Suppressor macrophage (primary cell): ENCODE data around the gene AGXT.
"Not testable (repeated sequence)": the region's sequence is repeated elsewhere in the genome, so short reads cannot be mapped to it uniquely, and the experiment has no call there.

Experiments used
- DNase-seq, 4 experiments: peaks; one replicate each; pipeline ENCODE4 v3.0.0-alpha.2; 2020 to 2022

Gene AGXT

DNA sequence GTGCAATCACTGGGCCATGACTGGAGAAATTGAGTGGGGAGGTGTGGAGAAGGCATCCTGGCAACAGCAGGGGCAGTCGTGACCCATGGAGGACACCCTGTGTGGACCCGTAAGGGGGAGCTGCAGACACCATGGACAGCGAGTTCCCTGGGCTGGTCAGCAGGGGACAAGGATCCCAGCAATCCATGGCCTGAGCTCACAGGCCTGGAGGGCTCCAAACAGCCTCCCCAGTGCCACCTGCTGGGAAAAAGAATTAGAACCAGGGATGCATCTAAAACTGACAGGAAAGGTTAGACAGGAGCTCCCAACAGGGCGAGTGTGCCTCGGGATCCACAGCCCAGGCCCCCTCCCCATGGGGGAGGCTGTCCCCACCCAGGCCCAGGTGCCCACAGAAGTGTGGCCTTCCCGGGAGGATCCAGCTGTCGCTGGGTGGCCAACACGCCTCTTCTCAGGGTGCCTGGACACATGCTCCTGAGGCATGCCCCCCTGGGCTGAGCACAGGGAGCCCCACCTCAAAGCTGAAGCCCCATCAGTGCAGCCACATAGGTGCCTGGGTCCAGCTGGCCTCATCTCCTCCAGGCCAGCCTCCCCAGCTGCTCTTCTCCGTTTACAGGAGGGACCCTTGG, 28.1 kb upstream of the AGXT start:
- peak; percentile 59 to 74 (median 65) for DNase-seq

DNA sequence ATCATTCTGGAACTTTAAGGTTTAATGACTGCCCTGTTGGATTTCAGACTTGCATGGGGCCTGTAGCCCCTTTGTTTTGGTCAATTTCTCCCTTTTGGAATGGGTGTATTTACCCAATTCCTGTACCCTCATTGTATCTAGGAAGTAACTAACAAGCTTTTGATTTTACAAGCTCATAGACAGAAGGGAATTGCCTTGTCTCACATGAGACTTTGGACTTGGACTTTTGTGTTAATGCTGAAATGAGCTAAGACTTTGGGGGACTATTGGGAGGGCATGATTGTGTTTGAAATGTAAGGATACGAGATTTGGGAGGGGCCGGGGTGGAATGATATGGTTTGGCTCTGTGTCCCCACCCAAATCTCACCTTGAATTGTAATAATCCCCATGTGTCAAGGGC, 22.3 kb upstream of the AGXT start:
- DNase-seq: not testable (repeated sequence)

DNA sequence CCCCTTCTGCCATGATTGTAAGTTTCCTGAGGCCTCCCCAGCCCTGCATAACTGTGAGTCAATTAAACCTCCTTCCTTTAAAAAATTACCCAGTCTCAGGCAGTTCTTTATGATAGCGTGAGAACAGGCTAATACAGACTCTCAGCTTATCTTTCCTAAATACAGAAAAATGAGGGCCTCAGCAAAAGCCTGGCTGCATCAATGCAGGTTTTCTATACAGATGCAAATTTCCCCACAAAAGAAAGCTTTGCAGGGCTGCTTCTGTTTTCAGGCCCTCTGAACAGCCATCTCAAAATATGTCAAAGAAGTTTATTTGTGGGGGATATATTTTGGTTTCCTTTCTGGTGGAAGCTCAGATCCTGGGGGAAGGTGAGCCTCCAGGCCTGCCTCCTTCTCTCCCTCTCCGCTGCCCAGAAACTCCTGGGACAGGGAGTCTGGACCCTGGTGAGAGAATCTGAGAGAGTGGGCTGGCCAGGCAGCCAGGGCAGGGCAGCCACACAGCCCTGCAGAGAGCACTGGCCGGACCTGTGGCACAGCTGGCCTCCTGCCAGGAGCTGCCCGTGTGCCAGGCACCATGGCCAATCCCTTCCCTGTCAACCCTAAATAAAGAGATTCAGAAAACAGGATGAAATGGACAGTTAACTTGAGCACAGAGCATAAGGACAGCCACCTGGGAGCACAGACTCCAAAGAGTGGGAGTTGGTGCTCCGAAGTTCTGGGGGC, 21.6 kb upstream of the AGXT start:
- DNase-seq: no peak

DNA sequence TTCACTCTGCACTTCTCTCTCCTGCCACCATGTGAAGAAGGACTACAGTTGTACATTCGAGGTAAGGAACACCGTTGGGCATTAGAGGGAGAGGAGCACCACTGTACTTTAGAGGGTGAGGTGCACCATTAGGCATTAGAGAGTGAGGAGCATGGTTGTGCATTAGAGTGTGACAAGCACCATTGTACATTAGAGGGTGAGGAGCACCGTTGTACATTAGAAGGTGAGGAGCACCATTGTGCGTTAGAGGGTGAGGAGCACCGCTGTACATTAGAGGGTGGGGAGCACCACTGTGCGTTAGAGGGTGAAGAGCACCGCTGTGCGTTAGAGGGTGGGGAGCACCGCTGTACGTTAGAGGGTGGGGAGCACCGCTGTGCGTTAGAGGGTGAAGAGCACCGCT, 20.8 kb upstream of the AGXT start:
- no peak for DNase-seq

DNA sequence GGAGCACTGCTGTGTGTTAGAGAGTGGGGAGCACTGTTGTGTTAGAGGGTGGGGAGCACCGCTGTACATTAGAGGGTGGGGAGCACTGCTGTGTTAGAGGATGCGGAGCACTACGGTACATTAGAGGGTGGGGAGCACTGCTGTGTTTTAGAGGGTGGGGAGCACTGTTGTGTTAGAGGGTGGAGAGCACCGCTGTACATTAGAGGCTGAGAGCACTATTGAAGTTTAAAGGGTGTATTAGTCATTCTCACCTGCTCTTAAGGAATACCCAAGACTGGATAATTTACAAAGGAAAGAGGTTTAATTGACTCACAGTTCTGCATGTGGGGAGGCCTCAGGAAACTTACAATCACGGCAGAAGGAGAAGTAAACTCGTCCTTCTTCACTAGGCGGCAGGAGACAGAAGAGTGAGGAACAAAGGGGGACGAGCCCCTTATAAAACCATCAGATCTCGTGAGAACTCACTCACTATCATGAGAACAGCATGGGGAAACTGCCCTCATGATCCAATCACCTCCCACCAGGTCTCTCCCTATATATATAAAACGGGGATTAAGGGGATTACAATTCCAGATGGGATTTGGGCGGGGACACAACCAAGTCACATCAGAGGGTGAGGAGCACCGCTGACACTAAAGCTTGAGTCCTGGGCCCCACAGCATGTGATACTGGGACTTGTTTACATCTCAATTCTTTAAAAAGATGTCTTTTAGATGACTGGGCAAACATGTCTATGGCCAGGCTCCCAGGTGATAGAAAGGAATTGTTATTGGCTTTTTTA, 19.5 kb upstream of the AGXT start:
- no peak for DNase-seq

DNA sequence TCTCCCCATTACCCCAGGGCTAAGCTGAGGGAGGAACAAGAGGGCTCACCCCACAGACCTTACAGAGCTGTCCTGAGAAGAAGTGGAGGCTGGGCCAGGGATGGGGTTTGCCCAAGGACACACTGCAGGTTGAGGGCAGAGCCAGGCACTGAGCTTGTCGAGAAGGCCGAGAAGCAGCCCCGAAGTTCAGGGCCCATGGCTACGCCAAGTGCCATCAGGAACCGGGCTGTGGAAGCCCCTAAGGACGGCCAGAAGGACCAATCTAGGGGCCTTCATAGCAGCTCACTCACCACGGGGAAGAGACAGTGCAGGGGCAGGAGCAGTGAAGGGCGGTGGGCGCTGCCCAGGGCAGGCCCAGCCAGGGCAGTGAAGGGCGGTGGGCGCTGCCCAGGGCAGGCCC, 18.6 kb upstream of the AGXT start:
- DNase-seq: peak in 1 of 4 experiments; percentile 14

DNA sequence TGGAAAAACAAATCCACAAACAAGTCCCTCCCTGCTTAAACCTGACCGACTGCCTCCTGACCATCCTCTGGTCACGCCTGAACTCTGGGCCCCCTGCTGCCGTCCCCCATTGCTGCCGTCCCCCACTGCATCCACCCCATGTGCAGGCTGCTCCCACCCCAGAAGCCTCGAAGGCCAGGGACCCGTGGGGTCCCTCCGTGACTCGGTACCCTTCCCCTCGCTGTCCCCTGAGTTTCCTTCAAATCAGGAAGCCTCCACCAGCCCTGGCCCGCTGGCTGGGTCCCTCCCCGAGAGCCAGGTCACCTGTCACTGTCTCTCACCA, 17.9 kb upstream of the AGXT start:
- DNase-seq: no peak

DNA sequence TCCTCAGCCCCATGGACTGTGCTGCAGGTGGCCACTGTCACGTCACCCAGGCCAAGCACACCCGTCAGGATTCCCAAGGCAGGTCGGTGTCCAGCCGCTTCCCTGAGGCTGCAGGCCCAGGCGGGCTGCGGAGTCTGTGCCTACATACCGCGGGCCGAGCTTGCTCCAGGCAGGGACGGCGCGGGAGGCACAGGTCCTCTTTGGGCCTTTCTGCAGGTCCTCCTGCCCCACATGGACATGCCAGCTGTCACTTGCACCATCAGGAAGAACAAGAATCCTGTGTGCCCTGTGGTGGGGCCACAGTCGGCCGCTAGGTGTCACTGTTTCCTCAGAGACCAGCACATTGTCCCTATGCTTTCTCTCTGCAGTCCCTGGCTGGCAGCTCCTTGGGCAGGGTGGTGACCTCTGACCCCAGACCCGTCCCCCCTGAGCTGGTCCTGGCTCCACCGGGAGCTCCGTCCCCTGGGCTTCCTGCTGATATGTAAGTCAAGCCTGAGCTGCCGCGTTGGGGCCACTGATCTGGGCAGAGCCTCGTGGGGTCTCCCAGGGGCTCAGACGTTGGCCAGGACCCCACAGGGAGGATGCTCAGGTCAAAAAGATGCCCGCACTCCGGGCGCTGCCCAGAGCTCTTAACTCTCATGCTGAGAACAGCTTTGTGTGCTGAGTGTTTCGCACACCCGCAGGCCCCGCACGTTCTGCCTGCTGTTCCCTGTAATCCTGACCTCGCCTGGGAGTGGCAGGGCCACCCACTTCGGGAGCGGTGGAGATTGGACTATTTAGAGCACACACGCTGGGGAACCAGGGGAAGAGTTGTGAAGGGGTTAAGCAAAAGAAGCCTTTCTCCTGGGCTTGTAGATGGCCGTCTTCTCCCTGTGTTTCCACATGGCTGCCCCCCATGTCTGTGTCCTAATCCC, 17.3 kb upstream of the AGXT start:
- DNase-seq: peak; percentile 85 to 91 (median 90)

DNA sequence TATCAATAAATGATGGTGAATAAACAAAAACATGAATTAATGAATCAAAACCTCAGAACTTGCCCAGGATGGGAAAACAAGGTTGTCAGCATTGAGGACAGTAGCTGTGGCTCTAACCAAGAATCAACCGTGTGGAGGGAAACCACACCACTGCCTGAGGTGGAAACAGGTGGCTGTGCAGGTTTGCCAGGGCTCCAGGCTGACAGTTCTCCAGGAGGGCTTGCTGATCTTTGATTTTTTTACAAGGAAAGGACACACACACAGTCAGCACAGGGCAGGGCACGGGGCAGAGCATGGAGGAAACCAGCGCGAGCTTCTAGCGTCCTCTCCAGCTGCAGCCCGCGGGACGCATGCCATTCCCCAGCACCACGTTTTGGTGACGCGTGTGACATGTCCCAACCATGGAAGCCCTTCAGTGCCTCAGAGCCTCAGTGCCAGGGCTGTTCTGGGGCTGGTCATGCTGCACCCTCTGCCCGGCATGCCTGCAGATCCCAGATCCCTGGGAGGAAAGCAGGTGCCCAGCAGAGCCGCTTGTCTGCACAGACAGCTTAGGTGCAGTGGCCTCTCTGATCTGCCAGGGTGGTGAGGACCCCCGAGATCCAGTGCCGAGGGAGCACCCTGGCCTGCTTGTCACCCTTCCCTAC, 15.8 kb upstream of the AGXT start:
- no peak for DNase-seq

DNA sequence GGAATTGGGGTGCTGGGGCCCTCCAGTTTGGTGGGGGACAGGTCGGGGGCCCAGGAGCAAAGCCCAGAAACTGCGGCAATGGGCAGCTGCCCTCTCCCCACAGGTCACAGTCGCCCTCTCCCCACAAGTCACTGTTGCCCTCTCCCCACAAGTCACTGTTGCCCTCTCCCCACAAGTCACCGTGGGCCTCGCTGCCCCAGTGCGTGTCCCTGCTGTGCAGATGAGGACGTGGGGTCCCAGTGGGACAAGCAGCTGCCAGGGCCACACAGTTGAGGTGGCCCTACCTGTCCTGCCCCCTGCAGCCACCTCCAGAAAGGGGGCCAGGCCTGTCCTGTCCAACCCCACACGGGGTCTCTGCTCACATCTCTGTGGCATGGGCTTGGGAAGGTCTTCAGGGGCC, 13.0 kb upstream of the AGXT start:
- no peak for DNase-seq

DNA sequence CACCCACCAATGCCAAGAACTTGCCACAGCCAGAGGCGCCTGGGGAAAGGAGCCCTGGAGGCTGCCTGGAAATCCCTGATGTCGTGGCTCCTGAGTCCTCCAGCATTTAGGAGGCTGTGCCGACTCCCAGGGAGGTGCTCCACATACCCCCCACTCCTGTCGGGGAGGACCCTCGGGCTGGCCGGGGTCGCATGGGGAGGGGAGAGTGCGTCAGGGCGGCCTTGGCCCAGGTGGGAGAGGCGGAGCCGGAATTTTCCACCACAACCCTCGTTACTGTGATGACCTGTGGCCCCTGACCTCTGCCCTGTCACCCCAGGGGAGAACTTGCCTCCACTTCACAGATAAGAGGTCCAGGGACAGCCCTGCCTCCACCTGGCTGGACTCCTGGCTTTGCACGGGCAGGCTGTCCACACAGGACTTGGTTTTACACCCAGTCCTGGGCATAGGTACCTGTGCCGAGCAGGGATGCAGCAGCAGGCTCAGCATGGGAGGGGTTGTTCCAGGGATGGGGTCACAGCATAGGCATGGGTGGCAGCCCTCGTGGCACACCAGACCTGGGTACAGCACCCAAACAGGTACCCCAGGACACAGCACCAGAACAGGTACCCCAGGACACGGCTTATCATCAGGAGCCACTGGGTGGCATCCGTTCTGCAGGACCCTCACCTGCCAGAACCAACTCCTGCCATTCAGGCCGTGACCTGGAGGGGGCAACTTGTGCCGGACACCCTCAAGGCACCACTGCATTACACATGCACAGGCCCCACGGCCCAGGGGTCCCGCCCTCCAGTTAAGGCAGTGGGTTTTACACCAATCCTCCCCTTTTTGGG, 12.3 kb upstream of the AGXT start:
- DNase-seq: no peak

DNA sequence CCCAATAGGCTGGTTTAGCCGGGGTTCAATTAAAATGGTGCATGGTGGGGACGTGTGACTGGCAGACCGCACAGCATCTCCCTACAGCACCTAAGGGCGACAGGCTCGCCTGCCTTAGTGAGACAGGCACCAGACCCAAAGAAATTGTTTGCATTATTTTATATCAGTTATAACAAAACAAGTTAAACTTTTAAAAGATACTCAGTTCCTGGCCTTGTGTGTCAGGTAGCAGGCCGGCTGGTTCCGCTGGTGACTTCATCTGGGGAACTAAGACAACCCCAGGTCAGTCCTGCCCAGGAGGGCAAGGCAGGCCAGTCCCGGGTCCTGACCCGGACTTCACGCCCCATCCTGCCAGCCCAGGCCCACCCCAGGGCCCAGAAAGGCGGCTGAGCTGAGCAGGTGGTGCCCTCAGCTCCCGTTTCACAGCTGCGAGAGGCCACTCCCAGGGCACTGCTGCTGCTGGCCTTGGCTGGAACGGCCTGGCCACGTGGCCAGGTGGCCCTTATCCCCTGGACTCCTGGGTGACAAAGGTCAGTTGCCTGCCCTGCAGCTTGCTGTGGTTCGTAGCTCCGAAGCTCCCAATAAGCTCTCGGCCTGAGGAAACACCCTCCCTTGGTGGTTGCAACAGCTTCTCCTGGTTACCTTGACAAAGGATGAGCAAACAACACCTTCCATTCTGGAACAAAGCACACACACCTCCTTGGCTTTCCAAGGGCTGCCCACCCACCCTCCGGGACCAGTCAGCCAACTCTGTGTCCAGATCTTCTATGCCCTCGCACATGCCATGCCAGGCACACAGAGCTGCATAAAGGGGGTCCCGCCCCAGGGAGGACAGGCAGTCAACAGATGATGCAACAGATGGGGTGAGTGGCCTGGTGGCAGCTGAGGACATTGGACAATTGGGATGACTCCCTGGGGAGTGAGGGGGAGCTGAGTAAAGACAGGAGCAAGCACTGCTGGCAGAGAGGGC, 11.3 kb upstream of the AGXT start:
- no peak for DNase-seq

DNA sequence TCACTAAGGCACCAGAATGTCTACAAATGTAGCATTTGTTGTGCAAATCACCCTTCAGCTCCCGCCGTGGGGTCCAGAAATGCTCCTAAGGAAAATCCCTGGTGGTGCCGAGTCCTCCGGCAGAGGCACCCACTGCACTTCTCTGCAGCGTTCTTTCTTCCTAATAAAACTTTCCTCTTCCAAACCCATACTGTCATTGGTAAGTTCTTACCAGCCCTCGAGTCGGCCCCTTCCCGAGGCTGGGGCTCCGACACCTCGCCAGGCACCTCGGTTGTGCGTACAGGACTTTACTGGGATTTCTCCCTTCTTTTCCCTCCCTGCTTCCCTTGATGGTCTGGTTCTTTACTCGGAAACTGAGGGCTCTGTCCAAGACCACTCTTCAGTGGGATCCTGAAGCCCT, 10.3 kb upstream of the AGXT start:
- no peak for DNase-seq

DNA sequence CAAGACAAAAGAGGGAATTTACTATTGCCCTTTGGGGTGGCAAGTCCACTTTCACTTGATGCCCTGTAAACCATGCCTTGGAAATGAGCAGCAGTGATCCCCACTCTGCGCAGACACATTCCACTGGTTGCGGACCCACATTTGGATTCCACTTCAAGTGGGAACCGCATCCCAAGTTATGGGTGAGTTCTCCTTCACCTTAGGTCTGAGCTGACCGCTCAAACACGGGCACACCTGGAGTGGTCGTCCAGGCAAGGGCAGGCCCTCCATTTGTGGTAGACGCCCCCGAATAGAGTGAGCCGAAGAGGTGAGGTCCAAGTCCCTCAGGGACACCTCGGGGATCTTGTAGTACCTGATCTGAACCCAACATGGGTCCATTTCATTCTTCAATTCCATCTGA, 9.8 kb upstream of the AGXT start:
- DNase-seq: no peak

DNA sequence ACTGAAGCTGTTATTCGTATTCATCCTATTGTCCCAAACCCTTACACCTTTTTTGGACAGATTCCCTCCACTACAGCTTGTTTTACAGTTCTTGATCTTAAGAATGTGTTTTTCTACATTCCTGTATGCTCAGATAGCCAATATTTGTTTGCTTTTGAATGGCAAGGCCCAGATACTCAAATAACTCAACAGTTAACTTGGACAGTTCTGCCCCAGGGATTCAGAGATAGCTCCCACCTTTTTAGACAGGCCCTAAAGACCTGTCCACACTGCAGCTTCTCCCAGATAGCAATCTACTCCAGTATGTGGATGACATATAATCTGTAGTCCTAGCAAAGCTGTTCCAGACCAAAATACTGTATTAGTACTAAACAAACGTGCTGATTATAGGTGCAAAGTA, 7.1 kb upstream of the AGXT start:
- no peak for DNase-seq

DNA sequence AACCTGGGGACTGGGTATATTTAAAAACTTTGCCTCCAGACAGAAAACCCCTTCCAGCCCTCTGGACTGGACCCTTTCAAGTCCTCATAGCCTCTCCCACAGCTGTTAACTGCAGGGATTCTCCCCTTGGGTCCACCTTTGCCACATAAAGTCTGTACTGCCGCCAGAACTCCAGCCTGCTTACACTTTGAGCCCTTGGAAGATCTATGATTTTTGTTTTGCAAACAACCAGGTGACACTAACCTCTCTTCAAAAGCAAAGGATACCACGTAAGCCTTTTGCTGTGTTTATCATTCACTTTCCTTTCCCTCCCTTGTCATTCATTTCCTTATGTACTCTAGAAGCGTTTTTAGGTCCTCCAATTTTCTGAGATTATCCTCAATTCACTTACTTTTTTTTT, 4.1 kb upstream of the AGXT start:
- no peak for DNase-seq

DNA sequence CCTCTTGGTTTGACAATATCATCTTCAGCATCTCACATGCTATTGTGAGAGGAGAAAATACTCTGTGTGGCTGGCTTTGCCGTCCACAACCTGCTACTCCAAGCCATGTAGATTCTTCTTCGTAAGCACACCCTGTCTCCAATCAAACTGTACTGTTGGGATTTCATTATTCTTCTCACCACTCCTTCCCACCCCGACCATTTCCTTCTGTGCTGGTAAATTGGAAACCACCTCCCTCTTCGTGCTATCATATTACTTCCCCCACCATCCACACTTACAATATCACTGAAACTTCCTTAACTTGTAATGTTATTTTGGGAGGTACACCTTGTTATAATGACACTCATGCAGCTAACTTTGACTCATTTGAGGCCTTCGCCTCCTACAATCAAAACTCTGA, 3.2 kb upstream of the AGXT start:
- peak in 2 of 4 experiments; percentile 4 to 10 for DNase-seq

DNA sequence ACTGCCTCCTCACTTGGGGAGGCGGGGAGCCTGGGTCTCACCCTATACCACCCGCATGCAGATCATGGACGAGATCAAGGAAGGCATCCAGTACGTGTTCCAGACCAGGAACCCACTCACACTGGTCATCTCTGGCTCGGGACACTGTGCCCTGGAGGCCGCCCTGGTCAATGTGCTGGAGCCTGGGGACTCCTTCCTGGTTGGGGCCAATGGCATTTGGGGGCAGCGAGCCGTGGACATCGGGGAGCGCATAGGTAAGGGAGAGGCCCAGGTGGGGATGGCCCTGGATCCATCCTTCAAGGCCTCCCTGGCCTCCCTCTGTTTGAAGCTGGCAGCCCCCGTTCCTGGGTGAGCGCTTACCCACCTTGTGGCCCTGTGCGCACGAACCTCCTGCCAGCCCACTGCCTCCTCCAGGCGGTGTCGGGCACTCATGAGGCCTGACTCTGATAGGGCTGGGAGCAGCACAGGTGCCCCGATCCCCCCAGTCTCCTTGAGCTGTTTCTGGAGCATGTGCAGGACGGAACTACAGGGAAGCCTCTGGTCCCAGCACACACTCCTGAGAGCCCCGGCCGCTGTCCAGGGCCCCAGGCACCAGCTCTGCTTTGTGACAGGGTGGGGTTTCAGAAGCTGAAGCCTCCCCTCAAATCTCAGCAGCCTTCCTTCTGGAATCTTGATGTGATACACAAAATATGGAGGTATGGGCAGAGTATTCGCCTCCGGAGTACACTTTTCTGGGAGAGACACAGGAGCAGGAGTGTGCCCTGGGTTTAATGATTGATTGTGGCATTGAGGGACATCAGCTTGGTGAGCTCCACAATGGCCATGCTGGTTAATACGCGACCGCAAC, 708 bp downstream of the AGXT start:
- no peak for DNase-seq
